K562 (cell line): ENCODE results near the gene SYVN1. TPM values are rescaled to one million over a fixed set of nuclear protein-coding genes. Genes with fewer than 3 reads are reported as not detected.
A peak's percentile ranks its signal among the peaks of the same experiment; 100 is the strongest.

Experiments
- CC2D1A ChIP-seq: fragments of 450-650 bp; IDR thresholded peaks from 2 replicates; pipeline ENCODE4 v1.6.1; 2017; ENCODE audit warnings: mild to moderate bottlenecking
- CXXC5 ChIP-seq: fragments of 250-450 bp; sonication (Bioruptor Pico); IDR thresholded peaks from 2 replicates; pipeline ENCODE4 v1.8.0; 2022; ENCODE audit warnings: inconsistent platforms, mild to moderate bottlenecking, moderate library complexity
- DNMT1 ChIP-seq: fragments of 450-650 bp; IDR thresholded peaks from 2 replicates; pipeline ENCODE4 v1.6.1; 2016; ENCODE audit warnings: antibody characterized with exemption, mild to moderate bottlenecking
- ELK3 ChIP-seq: fragments of 450-650 bp; formaldehyde crosslinking; IDR thresholded peaks from 2 replicates; pipeline ENCODE4 v1.4.0; 2020; ENCODE audit warnings: mild to moderate bottlenecking
- FOSL1 ChIP-seq: fragments of 200-800 bp; sonication (Bioruptor generic); conservative IDR thresholded peaks from 2 replicates; pipeline ENCODE4 v1.6.1; 2016; ENCODE audit warnings: missing genetic modification characterization, missing compliant biosample characterization
- GTF2B ChIP-seq: IDR thresholded peaks from 2 replicates; pipeline ENCODE4 v1.6.1; 2011; ENCODE audit not compliant: insufficient read length; ENCODE audit errors: extremely low read depth
- HCFC1 ChIP-seq: IDR thresholded peaks from 2 replicates; pipeline ENCODE4 v1.6.1; 2012; ENCODE audit warnings: low read depth, low read length, improper control_type of control experiment
- LEF1 ChIP-seq: fragments of 450-650 bp; IDR thresholded peaks from 2 replicates; pipeline ENCODE4 v1.6.1; 2016; ENCODE audit warnings: mild to moderate bottlenecking
- MAFG ChIP-seq: fragments of 450-650 bp; conservative IDR thresholded peaks from 2 replicates; pipeline ENCODE4 v1.6.1; 2016; ENCODE audit warnings: missing genetic modification characterization, missing compliant biosample characterization
- MNT ChIP-seq, 2 experiments: fragments of 450-650 bp; conservative IDR thresholded peaks; 2 replicates each; pipeline ENCODE4 v1.6.1; 2017; ENCODE audit warnings: mild to moderate bottlenecking in 2 of 2, moderate library complexity in 2 of 2
- MTA1 ChIP-seq: fragments of 450-650 bp; IDR thresholded peaks from 2 replicates; pipeline ENCODE4 v1.6.1; 2017; ENCODE audit warnings: borderline replicate concordance
- PHF20 ChIP-seq: fragments of 450-650 bp; IDR thresholded peaks from 2 replicates; pipeline ENCODE4 v1.6.1; 2018; ENCODE audit not compliant: partially characterized antibody
- PHF8 ChIP-seq: fragments of 200-600 bp; sonication (generic); IDR thresholded peaks from 2 replicates; pipeline ENCODE4 v1.6.1; 2012; ENCODE audit warnings: mixed run types, mild to moderate bottlenecking, inconsistent platforms, low read length, moderate library complexity, borderline replicate concordance
- RB1 ChIP-seq: fragments of 450-650 bp; IDR thresholded peaks from 2 replicates; pipeline ENCODE4 v1.6.1; 2017; ENCODE audit warnings: low read depth, mild to moderate bottlenecking
- TOE1 ChIP-seq, 2 experiments: fragments of 450-650 bp in 1 of 2; sonication (generic) in 1 of 2; formaldehyde crosslinking in 1 of 2; IDR thresholded peaks; 2 replicates each; pipeline versions ENCODE4 v1.7.1 to v1.8.0; 2016 to 2022; ENCODE audit warnings: borderline replicate concordance in 2 of 2, mild to moderate bottlenecking in 2 of 2, antibody characterized with exemption in 1 of 2, inconsistent platforms in 1 of 2, low read depth in 1 of 2, missing genetic modification reagents in 1 of 2, moderate library complexity in 1 of 2
- ZNF324 ChIP-seq: fragments of 250-450 bp; sonication (Bioruptor Pico); IDR thresholded peaks from 2 replicates; pipeline ENCODE4 v1.4.0; 2020; ENCODE audit warnings: mild to moderate bottlenecking
- ZNF511 ChIP-seq: sonication (generic); formaldehyde crosslinking; IDR thresholded peaks from 2 replicates; pipeline ENCODE4 v1.8.0; 2022; ENCODE audit warnings: mild to moderate bottlenecking, missing genetic modification reagents
- ZNF57 ChIP-seq: fragments of 450-650 bp; formaldehyde crosslinking; IDR thresholded peaks from 2 replicates; pipeline ENCODE4 v1.4.0; 2020; ENCODE audit warnings: mild to moderate bottlenecking, moderate library complexity
- polyA plus RNA-seq, 8 experiments: library from polyadenylated mRNA; depleted of rRNA in 4 of 8; stranded (reverse) in 5 of 8; unstranded in 3 of 8; fragments of >200 nt; fragmentation: Nextera tagmentation in 2 of 8; fragmentation: Illumina TruSeq in 1 of 8; extraction: Ambion mirVana in 2 of 8; extraction: Trizol in 1 of 8; gene quantifications; 2 replicates each; pipeline versions ENCODE4 v1.2.1 to v1.2.3, GENCODE V29; 2011 to 2014; ENCODE audit warnings: inconsistent platforms in 1 of 8, missing spikeins in 1 of 8
- total RNA-seq, 7 experiments: library from RNA; depleted of rRNA in 6 of 7; stranded (reverse); fragments of >200 nt in 6 of 7; fragmentation: Illumina TruSeq in 2 of 7; extraction: Trizol in 2 of 7; gene quantifications; 2 replicates each; pipeline versions ENCODE4 v1.2.1 to v1.2.3, GENCODE V29; 2011 to 2021; ENCODE audit warnings: low replicate concordance in 1 of 7
- TF ChIP-seq, protein P1 (sequence below): sonication (generic); formaldehyde crosslinking; IDR thresholded peaks from 2 replicates; pipeline ENCODE4 v1.9.0; 2022; ENCODE audit warnings: mild to moderate bottlenecking, missing genetic modification reagents
- TF ChIP-seq, protein P2 (sequence below): fragments of 250-450 bp; sonication (Bioruptor Pico); IDR thresholded peaks from 2 replicates; pipeline ENCODE4 v1.4.0; 2020; ENCODE audit warnings: mild to moderate bottlenecking, moderate library complexity

Gene SYVN1
- total and polyA plus RNA-seq, 9 of the 15 experiments (the other 6 are each of a cell fraction or from before 2014, with no cell fraction given), result 0.41 to 47.4 (median 9.9) TPM

DNA sequence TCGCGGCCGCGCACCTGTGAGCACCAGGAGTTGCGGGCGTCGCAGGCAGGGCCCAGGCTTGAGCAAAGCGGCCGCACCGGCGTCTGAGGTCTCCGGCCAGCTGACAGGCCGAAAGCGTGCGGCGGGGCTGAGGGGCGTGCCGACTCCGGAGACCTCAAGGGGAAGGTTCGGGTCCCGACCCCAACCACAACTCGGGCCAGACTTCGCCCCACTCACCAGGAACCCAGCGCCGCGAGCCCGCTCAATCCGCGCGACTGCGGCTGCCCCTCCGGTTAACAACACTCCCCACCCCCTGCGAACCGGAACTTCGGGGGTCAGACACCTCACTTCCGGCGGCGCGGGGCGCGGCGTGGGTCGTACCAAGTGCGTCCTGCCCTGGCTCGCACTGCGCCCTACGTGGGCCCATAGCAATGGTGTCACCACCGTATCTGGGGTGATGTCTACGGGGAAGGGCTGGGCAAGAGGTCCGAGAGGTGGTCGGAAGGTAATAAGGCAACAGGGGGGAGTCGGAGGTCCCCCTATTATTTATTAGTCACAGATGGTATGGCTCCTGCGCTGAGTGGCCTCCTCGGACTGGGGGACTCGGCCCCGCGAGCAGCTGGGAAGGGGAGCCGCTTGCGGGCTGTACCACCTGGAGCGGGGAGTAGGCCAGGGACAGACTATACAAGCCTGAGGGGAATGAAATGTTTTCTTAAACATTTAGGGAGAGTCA, at the start of gene SYVN1 (continued):
- TF ChIP-seq MNT (conservative IDR thresholded peaks at IDR 0.05), result peak; percentile 93 to 95
- TF ChIP-seq ZNF57, result no peak
- peak; percentile 85 for TF ChIP-seq PHF20
- TF ChIP-seq, protein P1, sequence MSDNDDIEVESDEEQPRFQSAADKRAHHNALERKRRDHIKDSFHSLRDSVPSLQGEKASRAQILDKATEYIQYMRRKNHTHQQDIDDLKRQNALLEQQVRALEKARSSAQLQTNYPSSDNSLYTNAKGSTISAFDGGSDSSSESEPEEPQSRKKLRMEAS, result peak; percentile 55; the same call in 1 of the 2 replicates
- no peak for TF ChIP-seq MAFG
- TF ChIP-seq TOE1 (IDR thresholded peaks at IDR 0.05; ENCODE audit: borderline replicate concordance), result peak; percentile 85; the same call in 1 of the 2 replicates
- TF ChIP-seq TOE1 (CRISPR knock-in tag; IDR thresholded peaks at IDR 0.05; ENCODE audit: borderline replicate concordance, low read depth), result no peak
- TF ChIP-seq HCFC1, result peak; percentile 64
- TF ChIP-seq ELK3 (CRISPR knock-in tag), result peak; percentile 64; the same call in 1 of the 2 replicates
- peak; percentile 67 for TF ChIP-seq RB1
- peak; percentile 47; the same call in 1 of the 2 replicates for TF ChIP-seq ZNF511
- TF ChIP-seq MTA1, result peak; percentile 61; the same call in 1 of the 2 replicates
- TF ChIP-seq GTF2B, result no peak
- peak; percentile 76 for TF ChIP-seq FOSL1 (tag)
- TF ChIP-seq CC2D1A, result peak; percentile 51; the same call in 1 of the 2 replicates
- TF ChIP-seq LEF1, result 0 out of 2 replicates have a peak, but pooled peaks have one; percentile 41
- peak; percentile 91 for TF ChIP-seq CXXC5 (CRISPR knock-in tag)
- no peak; the same call in 1 of the 2 replicates for TF ChIP-seq DNMT1
- TF ChIP-seq ZNF324 (CRISPR knock-in tag), result no peak
- TF ChIP-seq PHF8, result peak; percentile 96
- TF ChIP-seq, protein P2, sequence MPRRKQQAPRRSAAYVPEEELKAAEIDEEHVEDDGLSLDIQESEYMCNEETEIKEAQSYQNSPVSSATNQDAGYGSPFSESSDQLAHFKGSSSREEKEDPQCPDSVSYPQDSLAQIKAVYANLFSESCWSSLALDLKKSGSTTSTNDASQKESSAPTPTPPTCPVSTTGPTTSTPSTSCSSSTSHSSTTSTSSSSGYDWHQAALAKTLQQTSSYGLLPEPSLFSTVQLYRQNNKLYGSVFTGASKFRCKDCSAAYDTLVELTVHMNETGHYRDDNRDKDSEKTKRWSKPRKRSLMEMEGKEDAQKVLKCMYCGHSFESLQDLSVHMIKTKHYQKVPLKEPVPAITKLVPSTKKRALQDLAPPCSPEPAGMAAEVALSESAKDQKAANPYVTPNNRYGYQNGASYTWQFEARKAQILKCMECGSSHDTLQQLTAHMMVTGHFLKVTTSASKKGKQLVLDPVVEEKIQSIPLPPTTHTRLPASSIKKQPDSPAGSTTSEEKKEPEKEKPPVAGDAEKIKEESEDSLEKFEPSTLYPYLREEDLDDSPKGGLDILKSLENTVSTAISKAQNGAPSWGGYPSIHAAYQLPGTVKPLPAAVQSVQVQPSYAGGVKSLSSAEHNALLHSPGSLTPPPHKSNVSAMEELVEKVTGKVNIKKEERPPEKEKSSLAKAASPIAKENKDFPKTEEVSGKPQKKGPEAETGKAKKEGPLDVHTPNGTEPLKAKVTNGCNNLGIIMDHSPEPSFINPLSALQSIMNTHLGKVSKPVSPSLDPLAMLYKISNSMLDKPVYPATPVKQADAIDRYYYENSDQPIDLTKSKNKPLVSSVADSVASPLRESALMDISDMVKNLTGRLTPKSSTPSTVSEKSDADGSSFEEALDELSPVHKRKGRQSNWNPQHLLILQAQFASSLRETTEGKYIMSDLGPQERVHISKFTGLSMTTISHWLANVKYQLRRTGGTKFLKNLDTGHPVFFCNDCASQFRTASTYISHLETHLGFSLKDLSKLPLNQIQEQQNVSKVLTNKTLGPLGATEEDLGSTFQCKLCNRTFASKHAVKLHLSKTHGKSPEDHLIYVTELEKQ (CRISPR knock-in tag), result no peak
